SK-N-SH (cell line): Measurements from ENCODE around the gene KCNK5. TPM values are rescaled to one million over a fixed set of nuclear protein-coding genes. Genes with fewer than 3 reads are reported as not detected.

Experiments used
- CTCF ChIA-PET: fragments of 300-600, 350-600 bp; formaldehyde crosslinking; extraction: SDS; loops from one replicate; lab custom pipeline; 2021; lab: Yijun Ruan, JAX
- POLR2A ChIA-PET: fragments of 350-600 bp; sonication (Branson Sonifier 250); formaldehyde crosslinking; extraction: SDS; loops from one replicate; lab custom pipeline; 2020; ENCODE audit warnings: antibody characterized with exemption, inconsistent platforms; lab: Yijun Ruan, JAX
- DNase-seq: peaks from one replicate; pipeline ENCODE4 v3.0.0; 2012
- H2AFZ ChIP-seq: fragments of 200-600 bp; sonication (generic); 2 replicates; pipeline ENCODE4 v1.8.1; 2016; ENCODE audit warnings: antibody characterized with exemption, mild to moderate bottlenecking, low read depth
- H3F3A ChIP-seq: fragments of 200-600 bp; sonication (generic); replicated peaks from 2 replicates; pipeline ENCODE3; 2016; ENCODE audit warnings: antibody characterized with exemption, mild to moderate bottlenecking; ENCODE audit not compliant: insufficient read depth
- H3K27ac ChIP-seq, 2 experiments: fragments of 200-500 bp in 1 of 2; fragments of 200-600 bp in 1 of 2; sonication (Bioruptor generic) in 1 of 2; sonication (generic), shearing (Covaris generic) in 1 of 2; 2 replicates each; pipeline versions ENCODE4 v1.5.1 to v1.6.1; 2014 to 2016; ENCODE audit warnings: low read depth in 2 of 2, inconsistent platforms in 1 of 2, low read length in 1 of 2, mild to moderate bottlenecking in 1 of 2, mixed read lengths in 1 of 2
- H3K27me3 ChIP-seq: fragments of 200-600 bp; sonication (generic), shearing (Covaris generic); 2 replicates; pipeline ENCODE4 v1.6.1; 2016; ENCODE audit warnings: mixed run types; ENCODE audit not compliant: insufficient read depth
- H3K36me3 ChIP-seq, 2 experiments: fragments of 200-500 bp in 1 of 2; fragments of 200-600 bp in 1 of 2; sonication (Bioruptor generic) in 1 of 2; sonication (generic) in 1 of 2; replicated peaks in 1 of 2; 2 replicates each; pipeline versions ENCODE3 to v1.5.1; 2014 to 2016; ENCODE audit warnings: low read length in 1 of 2, mild to moderate bottlenecking in 1 of 2; ENCODE audit not compliant: insufficient read depth in 2 of 2, control insufficient read depth in 1 of 2
- H3K4me1 ChIP-seq, 2 experiments: fragments of 200-500 bp in 1 of 2; fragments of 200-600 bp in 1 of 2; sonication (Bioruptor generic) in 1 of 2; sonication (generic), shearing (Covaris generic) in 1 of 2; 2 replicates each; pipeline versions ENCODE4 v1.5.1 to v1.6.1; 2014 to 2016; ENCODE audit warnings: low read depth in 1 of 2, low read length in 1 of 2, mixed run types in 1 of 2; ENCODE audit not compliant: insufficient read depth in 2 of 2, control insufficient read depth in 1 of 2
- H3K4me2 ChIP-seq: fragments of 200-600 bp; sonication (generic), shearing (Covaris generic); 2 replicates; pipeline ENCODE4 v1.6.1; 2017; ENCODE audit warnings: mixed run types
- H3K4me3 ChIP-seq, 2 experiments: fragments of 200-500 bp in 1 of 2; fragments of 200-600 bp in 1 of 2; sonication (Bioruptor generic) in 1 of 2; sonication (generic), shearing (Covaris generic) in 1 of 2; 2 replicates each; pipeline versions ENCODE4 v1.5.1 to v1.8.1; 2014 to 2016; ENCODE audit warnings: low read depth in 2 of 2, inconsistent platforms in 1 of 2, low read length in 1 of 2, mild to moderate bottlenecking in 1 of 2, mixed read lengths in 1 of 2, moderate library complexity in 1 of 2
- H3K79me2 ChIP-seq: fragments of 200-600 bp; sonication (generic); 2 replicates; pipeline ENCODE4 v1.8.1; 2017; ENCODE audit warnings: mild to moderate bottlenecking; ENCODE audit not compliant: insufficient read depth
- H3K9ac ChIP-seq: fragments of 200-600 bp; sonication (generic); 2 replicates; pipeline ENCODE4 v1.6.1; 2017; ENCODE audit warnings: mixed run types
- H3K9me2 ChIP-seq: fragments of 200-600 bp; sonication (generic); 2 replicates; pipeline ENCODE4 v1.6.1; 2017; ENCODE audit warnings: mixed run types
- H3K9me3 ChIP-seq: fragments of 200-600 bp; sonication (generic); 2 replicates; pipeline ENCODE4 v1.6.1; 2017; ENCODE audit warnings: mixed run types, mild to moderate bottlenecking, moderate library complexity
- H4K20me1 ChIP-seq: fragments of 200-600 bp; sonication (generic); 2 replicates; pipeline ENCODE4 v1.6.1; 2017; ENCODE audit warnings: mild to moderate bottlenecking, mixed run types; ENCODE audit not compliant: insufficient read depth
- CHD2 ChIP-seq: fragments of 150-350 bp; IDR thresholded peaks from 2 replicates; pipeline ENCODE4 v1.6.1; 2018; ENCODE audit warnings: low read length; ENCODE audit not compliant: partially characterized antibody
- CTCF ChIP-seq: fragments of 200-600 bp; sonication (generic); IDR thresholded peaks from 2 replicates; pipeline ENCODE4 v1.6.1; 2017; ENCODE audit warnings: antibody characterized with exemption, mild to moderate bottlenecking, moderate library complexity
- ELF1 ChIP-seq: IDR thresholded peaks from 2 replicates; pipeline ENCODE4 v1.4.0; 2012
- EP300 ChIP-seq, 2 experiments: IDR thresholded peaks; 2 replicates each; pipeline versions ENCODE4 v1.4.0 to v1.6.1; 2012; ENCODE audit warnings: borderline replicate concordance in 1 of 2, low read depth in 1 of 2, low read length in 1 of 2
- EZH2phosphoT487 ChIP-seq: fragments of 200-600 bp; sonication (generic); IDR thresholded peaks from 2 replicates; pipeline ENCODE4 v1.6.1; 2017; ENCODE audit warnings: low read depth, mixed run types, mild to moderate bottlenecking, antibody characterized with exemption, moderate library complexity, borderline replicate concordance
- GABPA ChIP-seq: IDR thresholded peaks from 2 replicates; pipeline ENCODE4 v1.4.0; 2012; ENCODE audit warnings: low read depth, mild to moderate bottlenecking
- GATA2 ChIP-seq: sonication (generic); formaldehyde crosslinking; IDR thresholded peaks from 2 replicates; pipeline ENCODE4 v1.5.0; 2020; ENCODE audit warnings: mild to moderate bottlenecking, missing genetic modification reagents
- JUND ChIP-seq: IDR thresholded peaks from 2 replicates; pipeline ENCODE4 v1.4.0; 2012
- MXI1 ChIP-seq: IDR thresholded peaks from 2 replicates; pipeline ENCODE4 v1.6.1; 2012; ENCODE audit warnings: mild to moderate bottlenecking, low read depth, low read length, improper control_type of control experiment
- NFIC ChIP-seq: IDR thresholded peaks from 2 replicates; pipeline ENCODE4 v1.4.0; 2012; ENCODE audit warnings: borderline replicate concordance
- RCOR1 ChIP-seq: fragments of 150-350 bp; IDR thresholded peaks from 2 replicates; pipeline ENCODE4 v1.6.1; 2017; ENCODE audit warnings: antibody characterized with exemption, low read length
- RFX5 ChIP-seq: IDR thresholded peaks from 2 replicates; pipeline ENCODE4 v1.6.1; 2012; ENCODE audit warnings: mild to moderate bottlenecking, improper control_type of control experiment, low read length
- TCF12 ChIP-seq: IDR thresholded peaks from 2 replicates; pipeline ENCODE4 v1.4.0; 2012
- TEAD4 ChIP-seq: IDR thresholded peaks from 2 replicates; pipeline ENCODE4 v1.4.0; 2012; ENCODE audit warnings: mild to moderate bottlenecking, borderline replicate concordance; ENCODE audit not compliant: insufficient read depth
- YY1 ChIP-seq: IDR thresholded peaks from 2 replicates; pipeline ENCODE4 v1.4.0; 2012; ENCODE audit warnings: low read depth, mild to moderate bottlenecking
- whole genome bisulfite sequencing: methylation state at CpG from one replicate; pipeline ENCODE4 v1.1.6; 2017; ENCODE audit warnings: low lambda C conversion rate; 5-methylcytosine and 5-hydroxymethylcytosine counted together
- polyA plus RNA-seq, 3 experiments: library from polyadenylated mRNA; depleted of rRNA; stranded (reverse); fragments of >200 nt; gene quantifications; 2 replicates each; pipeline ENCODE4 v1.2.3, GENCODE V29; 2012
- TF ChIP-seq, protein P1 (sequence below): IDR thresholded peaks from 2 replicates; pipeline ENCODE4; 2012
- TF ChIP-seq, protein P2 (sequence below): IDR thresholded peaks from 2 replicates; pipeline ENCODE4 v1.6.1; 2012; ENCODE audit warnings: mild to moderate bottlenecking, low read depth, low read length, moderate library complexity
- TF ChIP-seq, protein P3 (sequence below): IDR thresholded peaks from 2 replicates; pipeline ENCODE4 v1.4.0; 2012; ENCODE audit warnings: low read depth, borderline replicate concordance

KCNK5 gene
- polyA plus RNA-seq, 1 of the 3 experiments (the other 2 are of a cell fraction) = not detected

- POLR2A ChIA-PET = no interaction called here
- WGBS = 23% methylated on average over 2 of the region's 2 CpGs
Observed at GRCh38 chr6:39193201-39193791, 36.0 kb downstream of the KCNK5 start.

GRCh38 chr6:39192736-39193135 lies 36.5 kb downstream of the KCNK5 start:
- H4K20me1 ChIP-seq = no peaks in the 10 kb centered on the region
- no peaks in the 10 kb centered on the region for H3K79me2 ChIP-seq
- H3K9ac ChIP-seq = no peak overlapping the region
- 48% methylated on average over 6 of the region's 6 CpGs for WGBS
- TF ChIP-seq TEAD4 (no peak), ELF1 (no peak), YY1 (no peak), GATA2 (CRISPR knock-in tag) (no peak), EP300 (IDR thresholded peaks at IDR 0.05; ENCODE audit: borderline replicate concordance in 1 of 2, low read depth in 1 of 2, low read length in 1 of 2) (no peak), NFIC (no peak), GABPA (no peak), RCOR1 (no peak), RFX5 (no peak), JUND (no peak), CHD2 (no peak), TCF12 (no peak), CTCF (no peak)
- TF ChIP-seq, protein P1, sequence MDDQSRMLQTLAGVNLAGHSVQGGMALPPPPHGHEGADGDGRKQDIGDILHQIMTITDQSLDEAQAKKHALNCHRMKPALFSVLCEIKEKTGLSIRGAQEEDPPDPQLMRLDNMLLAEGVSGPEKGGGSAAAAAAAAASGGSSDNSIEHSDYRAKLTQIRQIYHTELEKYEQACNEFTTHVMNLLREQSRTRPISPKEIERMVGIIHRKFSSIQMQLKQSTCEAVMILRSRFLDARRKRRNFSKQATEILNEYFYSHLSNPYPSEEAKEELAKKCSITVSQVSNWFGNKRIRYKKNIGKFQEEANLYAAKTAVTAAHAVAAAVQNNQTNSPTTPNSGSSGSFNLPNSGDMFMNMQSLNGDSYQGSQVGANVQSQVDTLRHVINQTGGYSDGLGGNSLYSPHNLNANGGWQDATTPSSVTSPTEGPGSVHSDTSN = no peak
- TF ChIP-seq, protein P2, sequence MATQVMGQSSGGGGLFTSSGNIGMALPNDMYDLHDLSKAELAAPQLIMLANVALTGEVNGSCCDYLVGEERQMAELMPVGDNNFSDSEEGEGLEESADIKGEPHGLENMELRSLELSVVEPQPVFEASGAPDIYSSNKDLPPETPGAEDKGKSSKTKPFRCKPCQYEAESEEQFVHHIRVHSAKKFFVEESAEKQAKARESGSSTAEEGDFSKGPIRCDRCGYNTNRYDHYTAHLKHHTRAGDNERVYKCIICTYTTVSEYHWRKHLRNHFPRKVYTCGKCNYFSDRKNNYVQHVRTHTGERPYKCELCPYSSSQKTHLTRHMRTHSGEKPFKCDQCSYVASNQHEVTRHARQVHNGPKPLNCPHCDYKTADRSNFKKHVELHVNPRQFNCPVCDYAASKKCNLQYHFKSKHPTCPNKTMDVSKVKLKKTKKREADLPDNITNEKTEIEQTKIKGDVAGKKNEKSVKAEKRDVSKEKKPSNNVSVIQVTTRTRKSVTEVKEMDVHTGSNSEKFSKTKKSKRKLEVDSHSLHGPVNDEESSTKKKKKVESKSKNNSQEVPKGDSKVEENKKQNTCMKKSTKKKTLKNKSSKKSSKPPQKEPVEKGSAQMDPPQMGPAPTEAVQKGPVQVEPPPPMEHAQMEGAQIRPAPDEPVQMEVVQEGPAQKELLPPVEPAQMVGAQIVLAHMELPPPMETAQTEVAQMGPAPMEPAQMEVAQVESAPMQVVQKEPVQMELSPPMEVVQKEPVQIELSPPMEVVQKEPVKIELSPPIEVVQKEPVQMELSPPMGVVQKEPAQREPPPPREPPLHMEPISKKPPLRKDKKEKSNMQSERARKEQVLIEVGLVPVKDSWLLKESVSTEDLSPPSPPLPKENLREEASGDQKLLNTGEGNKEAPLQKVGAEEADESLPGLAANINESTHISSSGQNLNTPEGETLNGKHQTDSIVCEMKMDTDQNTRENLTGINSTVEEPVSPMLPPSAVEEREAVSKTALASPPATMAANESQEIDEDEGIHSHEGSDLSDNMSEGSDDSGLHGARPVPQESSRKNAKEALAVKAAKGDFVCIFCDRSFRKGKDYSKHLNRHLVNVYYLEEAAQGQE = no peak
- TF ChIP-seq, protein P3, sequence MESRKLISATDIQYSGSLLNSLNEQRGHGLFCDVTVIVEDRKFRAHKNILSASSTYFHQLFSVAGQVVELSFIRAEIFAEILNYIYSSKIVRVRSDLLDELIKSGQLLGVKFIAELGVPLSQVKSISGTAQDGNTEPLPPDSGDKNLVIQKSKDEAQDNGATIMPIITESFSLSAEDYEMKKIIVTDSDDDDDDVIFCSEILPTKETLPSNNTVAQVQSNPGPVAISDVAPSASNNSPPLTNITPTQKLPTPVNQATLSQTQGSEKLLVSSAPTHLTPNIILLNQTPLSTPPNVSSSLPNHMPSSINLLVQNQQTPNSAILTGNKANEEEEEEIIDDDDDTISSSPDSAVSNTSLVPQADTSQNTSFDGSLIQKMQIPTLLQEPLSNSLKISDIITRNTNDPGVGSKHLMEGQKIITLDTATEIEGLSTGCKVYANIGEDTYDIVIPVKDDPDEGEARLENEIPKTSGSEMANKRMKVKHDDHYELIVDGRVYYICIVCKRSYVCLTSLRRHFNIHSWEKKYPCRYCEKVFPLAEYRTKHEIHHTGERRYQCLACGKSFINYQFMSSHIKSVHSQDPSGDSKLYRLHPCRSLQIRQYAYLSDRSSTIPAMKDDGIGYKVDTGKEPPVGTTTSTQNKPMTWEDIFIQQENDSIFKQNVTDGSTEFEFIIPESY = no peak
- H3K4me2 ChIP-seq = no peak overlapping the region
- H3K4me1 ChIP-seq = peaks cover 0 to 9% of the 10 kb centered on the region in 2 experiments; a peak in 1 of 4 replicates
- H3K9me2 ChIP-seq = no peaks in the 10 kb centered on the region
- no peak for DNase-seq
- no peak overlapping the region for H3K4me3 ChIP-seq
- no peak overlapping the region for H2AFZ ChIP-seq
- H3K27ac ChIP-seq = no peak overlapping the region
- POLR2A ChIA-PET = no interaction called here
- no peaks in the 10 kb centered on the region for H3K36me3 ChIP-seq
- CTCF ChIA-PET = interaction anchor here (1.2 to 1.6 kb wide), 2 partner anchors 16 to 25 kb away, joined by 3 to 4 read pairs; no protein-coding TSS in a partner anchor
- no peaks in the 10 kb centered on the region for H3K9me3 ChIP-seq
- H3F3A ChIP-seq = no peaks in the 10 kb centered on the region
- no peaks in the 10 kb centered on the region for H3K27me3 ChIP-seq

More at GRCh38 chr6:39193201-39193791, 36.0 kb downstream of the KCNK5 start:
- H3K9me3 ChIP-seq = no peaks in the 10 kb centered on the region
- no peak overlapping the region for H3K4me3 ChIP-seq
- peaks cover 0 to 10% of the 10 kb centered on the region in 2 experiments; a peak in 1 of 4 replicates for H3K4me1 ChIP-seq
- TF ChIP-seq MXI1 = no peak
- TF ChIP-seq EZH2phosphoT487 = no peak
- TF ChIP-seq TEAD4 = no peak
- TF ChIP-seq TCF12 = no peak
- no peak overlapping the region for H3K4me2 ChIP-seq
- CTCF ChIA-PET = interaction anchor here (1.2 kb wide), 1 partner anchor 26 kb away, joined by 4 read pairs; no protein-coding TSS in a partner anchor
- H3F3A ChIP-seq = no peaks in the 10 kb centered on the region
- H3K9me2 ChIP-seq = no peaks in the 10 kb centered on the region
- DNase-seq = no peak
- H3K36me3 ChIP-seq = no peaks in the 10 kb centered on the region
- H3K27me3 ChIP-seq = no peaks in the 10 kb centered on the region
- H3K9ac ChIP-seq = no peak overlapping the region
- H3K79me2 ChIP-seq = no peaks in the 10 kb centered on the region
- no peaks in the 10 kb centered on the region for H4K20me1 ChIP-seq
- no peak overlapping the region for H3K27ac ChIP-seq
- no peak overlapping the region for H2AFZ ChIP-seq
